ENCODE results near the gene ALDH1A2.

DNA sequence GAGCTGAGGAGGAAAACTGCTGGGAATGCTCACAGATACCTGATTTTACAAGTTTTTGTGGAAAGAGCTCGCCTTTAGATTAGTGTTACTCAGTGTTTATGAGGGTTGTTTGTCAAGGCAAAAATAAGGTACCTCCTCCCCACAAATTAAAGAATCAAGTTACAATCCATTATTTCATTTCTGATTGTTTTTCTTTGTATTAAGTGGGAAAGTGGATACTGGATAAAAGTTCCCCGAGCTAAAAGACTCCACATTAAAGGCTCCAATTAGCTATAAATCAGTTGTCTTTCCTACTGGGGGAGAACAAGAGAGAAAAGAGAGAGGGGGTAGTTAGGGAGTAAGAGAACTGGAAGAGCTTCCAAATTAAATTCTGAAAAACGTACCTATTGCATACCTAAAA is 1.9 kb downstream of the ALDH1A2 start:
- TF ChIP-seq CTCF (conservative IDR thresholded peaks at IDR 0.05; ENCODE audit: low read depth, low read length) (no peak), EZH2 (IDR thresholded peaks at IDR 0.05; ENCODE audit: borderline replicate concordance, low read depth, low read length, poor library complexity, severe bottlenecking) (no peak)
